ENCODE data around the gene HCK.

- TF ChIP-seq POLR2AphosphoS5 (IDR thresholded peaks at IDR 0.05; ENCODE audit: borderline replicate concordance, low read depth, low read length) (no peak), EZH2 (IDR thresholded peaks at IDR 0.05) (no peak)
These were observed 39.9 kb downstream of the HCK start for GRCh38 chr20:32091888-32092346.
